HG03342 (cell line): Measurements from ENCODE around the gene ZDHHC14.
"Not testable (repeated sequence)": the region's sequence is repeated elsewhere in the genome, so short reads cannot be mapped to it uniquely, and the experiment has no call there.

Experiments
- ATAC-seq: cut with Tn5 transposase; IDR thresholded peaks from one replicate; pipeline ENCODE4 v1.9.1; 2021; ENCODE audit warnings: mild to moderate bottlenecking, moderate library complexity; ENCODE audit not compliant: unreplicated experiment

Gene ZDHHC14

GRCh38 chr6:157402996-157403685 lies 22.2 kb downstream of the ZDHHC14 start:
- no peak for ATAC-seq

- ATAC-seq: no peak
These were observed 22.7 kb downstream of the ZDHHC14 start for GRCh38 chr6:157403686-157404051.

GRCh38 chr6:157405986-157406385 lies 25.0 kb downstream of the ZDHHC14 start:
- no peak for ATAC-seq

GRCh38 chr6:157406661-157407060 lies 25.7 kb downstream of the ZDHHC14 start:
- ATAC-seq: no peak

GRCh38 chr6:157407646-157408045 lies 26.7 kb downstream of the ZDHHC14 start:
- ATAC-seq: no peak

- not testable (repeated sequence) for ATAC-seq
These were observed 27.4 kb downstream of the ZDHHC14 start for GRCh38 chr6:157408427-157408826.

GRCh38 chr6:157410045-157410444 lies 29.1 kb downstream of the ZDHHC14 start:
- ATAC-seq: no peak

GRCh38 chr6:157411368-157411767 lies 30.4 kb downstream of the ZDHHC14 start:
- no peak for ATAC-seq

GRCh38 chr6:157412791-157413190 lies 31.8 kb downstream of the ZDHHC14 start:
- no peak for ATAC-seq

GRCh38 chr6:157420497-157420896 lies 39.5 kb downstream of the ZDHHC14 start:
- ATAC-seq: no peak

GRCh38 chr6:157424491-157425020 lies 43.6 kb downstream of the ZDHHC14 start:
- ATAC-seq: no peak

GRCh38 chr6:157427969-157428368 lies 47.0 kb downstream of the ZDHHC14 start:
- ATAC-seq: no peak

GRCh38 chr6:157428427-157429202 lies 47.6 kb downstream of the ZDHHC14 start:
- no peak for ATAC-seq

- no peak for ATAC-seq
These were observed 48.3 kb downstream of the ZDHHC14 start for GRCh38 chr6:157429248-157429647.

GRCh38 chr6:157430834-157431233 lies 49.8 kb downstream of the ZDHHC14 start:
- ATAC-seq: no peak

- no peak for ATAC-seq
These were observed 51.4 kb downstream of the ZDHHC14 start for GRCh38 chr6:157432231-157432891.

- ATAC-seq: no peak
These were observed 51.9 kb downstream of the ZDHHC14 start for GRCh38 chr6:157432892-157433265.

- no peak for ATAC-seq
These were observed 52.7 kb downstream of the ZDHHC14 start for GRCh38 chr6:157433678-157434081.

GRCh38 chr6:157434349-157435033 lies 53.5 kb downstream of the ZDHHC14 start:
- ATAC-seq: no peak

GRCh38 chr6:157436219-157436943 lies 55.4 kb downstream of the ZDHHC14 start:
- ATAC-seq: no peak
